WERI-Rb-1 (cell line): ENCODE measurements around the gene BPI.

ENCODE experiments used
- DNase-seq: peaks from one replicate; pipeline ENCODE4 v3.0.0-alpha.2; 2020
- H3K27ac ChIP-seq: fragments of 250-450 bp; sonication (Bioruptor Pico); 2 replicates; pipeline ENCODE4 v1.5.1; 2020; ENCODE audit warnings: mild to moderate bottlenecking, moderate library complexity
- H3K27me3 ChIP-seq: fragments of 250-450 bp; sonication (Bioruptor Pico); 2 replicates; pipeline ENCODE4 v1.5.1; 2021; ENCODE audit warnings: mild to moderate bottlenecking, low read depth, moderate library complexity; ENCODE audit not compliant: insufficient read depth, severe bottlenecking
- H3K36me3 ChIP-seq: fragments of 250-450 bp; sonication (Bioruptor Pico); 2 replicates; pipeline ENCODE4 v1.5.1; 2020; ENCODE audit warnings: mild to moderate bottlenecking, moderate library complexity
- H3K4me3 ChIP-seq: 2 replicates; pipeline ENCODE4 v1.5.1; 2011; ENCODE audit warnings: low read depth, mild to moderate bottlenecking, control low read depth, low read length
- H3K9me3 ChIP-seq: fragments of 250-450 bp; sonication (Bioruptor Pico); 2 replicates; pipeline ENCODE4 v1.5.1; 2021; ENCODE audit warnings: mild to moderate bottlenecking, moderate library complexity; ENCODE audit not compliant: severe bottlenecking
- TF ChIP-seq, protein P1 (sequence below): IDR thresholded peaks from 2 replicates; pipeline ENCODE4 v1.5.1; 2011; ENCODE audit warnings: low read depth, mild to moderate bottlenecking, control low read depth, inconsistent platforms, low read length

The BPI gene

DNA sequence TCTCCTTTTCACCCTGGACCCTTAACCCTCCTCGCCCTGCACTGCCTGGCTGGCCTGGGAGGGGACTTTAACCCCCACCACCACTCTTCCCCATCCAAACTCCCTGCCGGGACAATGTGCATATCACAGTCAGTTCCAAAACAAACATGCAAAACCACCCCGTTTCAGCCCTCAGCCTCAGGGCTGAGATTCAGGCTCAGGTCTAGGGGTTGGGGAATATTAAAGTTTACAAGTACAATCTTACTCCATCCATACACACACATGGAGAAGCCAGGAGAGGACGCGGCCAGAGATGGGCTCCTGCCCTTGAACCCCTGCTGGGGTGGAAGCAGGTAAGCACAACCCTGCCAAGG lies 44.0 kb upstream of the BPI start:
- H3K4me3 ChIP-seq = peak overlapping the region; percentile 61
- H3K27ac ChIP-seq = peak overlapping the region; percentile 72
- H3K36me3 ChIP-seq = peaks cover 15% of the 10 kb centered on the region
- no peak for DNase-seq
- H3K9me3 ChIP-seq = peaks cover 6% of the 10 kb centered on the region
- no peaks in the 10 kb centered on the region for H3K27me3 ChIP-seq
- TF ChIP-seq, protein P1, sequence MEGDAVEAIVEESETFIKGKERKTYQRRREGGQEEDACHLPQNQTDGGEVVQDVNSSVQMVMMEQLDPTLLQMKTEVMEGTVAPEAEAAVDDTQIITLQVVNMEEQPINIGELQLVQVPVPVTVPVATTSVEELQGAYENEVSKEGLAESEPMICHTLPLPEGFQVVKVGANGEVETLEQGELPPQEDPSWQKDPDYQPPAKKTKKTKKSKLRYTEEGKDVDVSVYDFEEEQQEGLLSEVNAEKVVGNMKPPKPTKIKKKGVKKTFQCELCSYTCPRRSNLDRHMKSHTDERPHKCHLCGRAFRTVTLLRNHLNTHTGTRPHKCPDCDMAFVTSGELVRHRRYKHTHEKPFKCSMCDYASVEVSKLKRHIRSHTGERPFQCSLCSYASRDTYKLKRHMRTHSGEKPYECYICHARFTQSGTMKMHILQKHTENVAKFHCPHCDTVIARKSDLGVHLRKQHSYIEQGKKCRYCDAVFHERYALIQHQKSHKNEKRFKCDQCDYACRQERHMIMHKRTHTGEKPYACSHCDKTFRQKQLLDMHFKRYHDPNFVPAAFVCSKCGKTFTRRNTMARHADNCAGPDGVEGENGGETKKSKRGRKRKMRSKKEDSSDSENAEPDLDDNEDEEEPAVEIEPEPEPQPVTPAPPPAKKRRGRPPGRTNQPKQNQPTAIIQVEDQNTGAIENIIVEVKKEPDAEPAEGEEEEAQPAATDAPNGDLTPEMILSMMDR = no peak

DNA sequence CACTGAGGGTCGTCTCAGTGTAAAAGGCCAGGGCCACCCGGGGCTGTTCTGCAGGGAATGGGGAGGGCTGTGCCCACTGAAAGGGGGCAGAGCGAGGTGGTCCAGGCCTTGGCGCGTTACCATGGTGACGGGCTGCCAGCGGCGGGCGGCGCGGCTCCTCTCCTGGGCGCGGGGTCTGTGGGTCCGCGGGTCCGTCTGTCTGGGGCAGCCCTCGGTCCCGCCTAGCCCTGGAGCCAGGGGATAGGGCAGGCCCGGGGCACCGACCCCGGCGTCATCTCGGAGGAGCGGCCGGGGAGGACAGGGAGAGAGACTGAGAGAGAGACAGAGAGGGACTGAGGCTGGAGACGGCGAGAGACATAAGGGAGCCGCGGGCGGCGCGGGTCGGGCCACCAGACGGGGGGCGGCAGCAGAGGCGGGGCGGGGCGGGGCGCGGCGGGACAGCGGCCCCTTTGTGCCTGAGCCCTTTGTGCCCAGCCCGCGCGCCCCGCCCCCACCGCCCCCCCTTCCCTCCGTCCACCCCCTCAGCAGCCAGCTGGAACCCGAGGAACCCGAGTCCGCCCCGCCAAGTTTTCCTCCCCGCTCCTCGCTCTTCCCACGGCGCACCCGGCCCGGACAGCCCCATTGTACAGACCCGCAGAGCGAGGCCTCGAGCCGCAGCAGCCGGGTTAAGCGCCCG lies 43.4 kb upstream of the BPI start, which contains the start of gene KIAA1755:
TSS of gene KIAA1755 (minus strand) at position 358 of the 676 bp plus-strand sequence. CDS start at position 123, 235 bp downstream.
- DNase-seq = peak; percentile 42
- Histone ChIP-seq H3K27me3 (no peaks in the 10 kb centered on the region), H3K27ac (peak within 1 kb of the TSS; percentile 72), H3K36me3 (peaks cover 14% of the 10 kb centered on the region), H3K4me3 (peak within 1 kb of the TSS; percentile 61), H3K9me3 (peaks cover 6% of the 10 kb centered on the region)
- TF ChIP-seq, protein P1 = no peak

DNA sequence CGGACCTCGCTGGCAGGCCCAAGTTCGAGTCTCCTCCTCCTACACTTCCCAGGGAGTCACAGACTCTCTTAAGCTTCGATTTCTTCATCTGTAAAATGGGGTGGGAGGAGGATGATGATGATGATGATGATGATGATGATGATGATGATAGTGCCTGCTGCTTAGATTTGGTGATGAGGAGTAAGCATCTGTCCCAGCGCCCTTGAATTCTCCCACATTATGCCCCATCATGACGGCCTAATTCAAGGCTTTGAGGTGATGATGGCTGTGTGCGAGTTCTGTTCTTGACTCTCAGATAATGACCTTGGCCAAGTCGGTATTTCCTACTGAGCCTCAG lies 42.9 kb upstream of the BPI start:
- Histone ChIP-seq H3K36me3 (peaks cover 9% of the 10 kb centered on the region), H3K9me3 (peaks cover 6% of the 10 kb centered on the region), H3K4me3 (peak overlapping the region; percentile 35), H3K27me3 (no peaks in the 10 kb centered on the region), H3K27ac (peak overlapping the region; percentile 55)
- TF ChIP-seq, protein P1 = no peak
- DNase-seq = no peak

DNA sequence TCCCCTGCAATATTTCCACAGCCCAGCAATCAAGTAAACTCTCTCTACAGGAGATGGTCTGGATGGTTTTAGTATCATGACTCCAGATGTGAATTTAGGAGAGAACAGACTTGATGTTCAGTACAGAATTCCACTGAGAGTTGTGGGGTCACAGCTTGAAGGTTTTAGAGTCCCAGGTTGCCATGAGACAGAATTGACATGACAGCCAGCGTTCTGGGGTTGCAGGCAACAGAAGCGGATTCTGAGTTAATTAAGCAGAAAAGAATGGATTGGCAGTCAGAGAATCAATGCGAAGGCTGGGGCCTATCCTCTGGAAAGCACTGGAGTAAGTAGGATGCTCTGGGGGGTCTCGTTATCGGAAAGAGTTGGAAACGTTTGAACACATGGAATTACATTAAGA lies 41.0 kb upstream of the BPI start:
- Histone ChIP-seq H3K27me3 (no peaks in the 10 kb centered on the region), H3K27ac (no peak overlapping the region), H3K9me3 (peaks cover 6% of the 10 kb centered on the region), H3K36me3 (no peaks in the 10 kb centered on the region), H3K4me3 (no peak overlapping the region)
- TF ChIP-seq, protein P1 = no peak
- DNase-seq = no peak

DNA sequence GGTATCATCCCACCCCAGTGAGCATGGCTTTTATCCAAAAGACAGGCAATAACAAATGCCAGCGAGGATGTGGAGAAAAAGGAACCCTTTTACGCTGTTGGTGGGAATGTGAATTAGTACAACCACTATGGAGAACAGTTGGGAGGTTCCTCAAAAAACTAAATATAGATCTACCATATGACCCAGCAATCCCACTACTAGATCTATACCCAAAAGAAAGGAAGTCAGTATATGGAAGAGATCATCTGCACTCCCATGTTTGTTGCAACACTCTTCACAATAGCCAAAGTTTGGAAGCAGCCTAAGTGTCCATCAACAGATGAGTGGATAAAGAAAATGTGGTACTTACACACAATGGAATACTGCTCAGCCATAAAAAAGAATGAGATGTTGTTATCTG lies 37.5 kb upstream of the BPI start:
- no peak overlapping the region for H3K4me3 ChIP-seq
- no peak for DNase-seq
- H3K27me3 ChIP-seq = no peaks in the 10 kb centered on the region
- H3K27ac ChIP-seq = no peak overlapping the region
- H3K36me3 ChIP-seq = no peaks in the 10 kb centered on the region
- peaks cover 11% of the 10 kb centered on the region for H3K9me3 ChIP-seq
- TF ChIP-seq, protein P1 = no peak

DNA sequence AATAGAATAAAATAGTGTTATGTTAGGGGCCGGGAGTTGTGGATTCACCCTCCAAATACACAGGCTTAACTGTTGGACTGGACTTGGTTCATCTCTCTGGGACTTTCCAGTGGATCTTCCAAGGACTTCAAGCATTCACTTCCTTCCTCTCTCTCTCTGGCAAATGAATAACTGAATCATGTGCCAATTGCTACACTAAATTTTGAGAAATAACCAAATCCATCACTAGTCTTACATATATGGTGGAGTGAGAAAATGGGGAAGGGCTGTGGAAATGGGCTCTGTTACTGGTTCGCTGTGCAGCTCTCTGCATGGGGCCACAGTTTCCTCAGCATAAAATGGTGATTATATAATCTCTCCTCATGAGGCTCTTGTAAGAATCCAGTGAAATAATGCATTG lies 36.7 kb upstream of the BPI start:
- Histone ChIP-seq H3K36me3 (no peaks in the 10 kb centered on the region), H3K27ac (no peak overlapping the region; the same call in 1 of the 2 replicates), H3K9me3 (peaks cover 11% of the 10 kb centered on the region), H3K4me3 (no peak overlapping the region), H3K27me3 (no peaks in the 10 kb centered on the region)
- TF ChIP-seq, protein P1 = no peak
- no peak for DNase-seq
